HCT116 (cell line): ENCODE measurements around the gene DNAH10. TPM values are rescaled to one million over a fixed set of nuclear protein-coding genes. Genes with fewer than 3 reads are reported as not detected.

Experiments used
- ATAC-seq: fragments of 200-7000 bp; cut with Tn5 transposase; 2 replicates; pipeline ENCODE4 v1.9.1; 2020; ENCODE audit warnings: mild to moderate bottlenecking, moderate library complexity
- BruUV-seq: library from RNA; stranded (reverse); fragments of 400-500 nt; replicated peaks from 2 replicates; lab custom pipeline; 2021; lab: Mats Ljungman, UMichigan
- CTCF ChIA-PET: fragments of 300-600 bp; sonication (Branson Sonifier 250); formaldehyde crosslinking; loops from one replicate; lab custom pipeline; 2021; ENCODE audit warnings: antibody characterized with exemption; lab: Charles Lee
- POLR2A ChIA-PET: fragments of 300-600, 350-600 bp; sonication (Branson Sonifier 250); formaldehyde crosslinking; loops from one replicate; lab custom pipeline; 2021; ENCODE audit warnings: antibody characterized with exemption; lab: Charles Lee
- RAD21 ChIA-PET, 2 experiments: fragments of 300-600 bp; sonication (Branson Sonifier 250); formaldehyde crosslinking; loops; one replicate each; lab custom pipeline; 2023; ENCODE audit warnings: low total read pairs in 2 of 2; ENCODE audit not compliant: uncharacterized antibody in 2 of 2, unreplicated experiment in 2 of 2, low non-redundant PET in 1 of 2; lab: Charles Lee
- DNase-seq: peaks from one replicate; pipeline ENCODE4 v3.0.0-alpha.2; 2010; ENCODE audit warnings: low read depth, low spot score
- H2AFZ ChIP-seq: fragments of 200-600 bp; shearing (Covaris generic), sonication (generic); 2 replicates; pipeline ENCODE4 v1.6.1; 2017; ENCODE audit warnings: low read depth, mixed run types, mixed read lengths, antibody characterized with exemption, low read length; ENCODE audit not compliant: poor library complexity, severe bottlenecking
- H3K27ac ChIP-seq: 2 replicates; pipeline ENCODE4 v1.5.1; 2012; ENCODE audit warnings: low read depth, low read length
- H3K27me3 ChIP-seq: fragments of 200-600 bp; sonication (generic); 2 replicates; pipeline ENCODE4 v1.6.1; 2016; ENCODE audit warnings: mixed run types, low read length, mixed read lengths; ENCODE audit not compliant: insufficient read depth
- H3K36me3 ChIP-seq, 2 experiments: fragments of 200-500 bp in 1 of 2; fragments of 200-600 bp in 1 of 2; sonication (Bioruptor generic) in 1 of 2; sonication (generic) in 1 of 2; 2 replicates each; pipeline versions ENCODE4 v1.5.1 to v1.6.1; 2014 to 2016; ENCODE audit warnings: low read length in 2 of 2, inconsistent platforms in 1 of 2, mixed read lengths in 1 of 2, mixed run types in 1 of 2; ENCODE audit not compliant: insufficient read depth in 2 of 2, control insufficient read depth in 1 of 2
- H3K4me1 ChIP-seq, 2 experiments: fragments of 200-600 bp in 1 of 2; sonication (generic) in 1 of 2; 2 replicates each; pipeline versions ENCODE4 v1.5.1 to v1.6.1; 2012 to 2017; ENCODE audit warnings: low read length in 2 of 2, inconsistent platforms in 1 of 2, mild to moderate bottlenecking in 1 of 2, mixed read lengths in 1 of 2, mixed run types in 1 of 2, moderate library complexity in 1 of 2; ENCODE audit not compliant: insufficient read depth in 2 of 2, control insufficient read depth in 1 of 2
- H3K4me2 ChIP-seq: fragments of 200-600 bp; sonication (generic); 2 replicates; pipeline ENCODE4 v1.6.1; 2017; ENCODE audit warnings: mixed run types, low read length, mixed read lengths
- H3K4me3 ChIP-seq, 2 experiments: fragments of 200-600 bp in 1 of 2; sonication (generic) in 1 of 2; replicated peaks in 1 of 2; 2 replicates each; pipeline ENCODE4 v1.5.1; 2011 to 2016; ENCODE audit warnings: low read length in 2 of 2, control low read depth in 1 of 2, low read depth in 1 of 2, mild to moderate bottlenecking in 1 of 2, mixed read lengths in 1 of 2, mixed run types in 1 of 2
- H3K79me2 ChIP-seq: fragments of 200-600 bp; sonication (generic); 2 replicates; pipeline ENCODE4 v1.6.1; 2017; ENCODE audit warnings: mild to moderate bottlenecking, mixed run types, low read length, moderate library complexity, mixed read lengths; ENCODE audit not compliant: insufficient read depth
- H3K9ac ChIP-seq: fragments of 200-600 bp; sonication (generic); 2 replicates; pipeline ENCODE4 v1.6.1; 2016; ENCODE audit warnings: low read length, mixed read lengths
- H3K9me2 ChIP-seq: fragments of 200-600 bp; sonication (generic), shearing (Covaris generic); 2 replicates; pipeline ENCODE4 v1.6.1; 2017; ENCODE audit warnings: mixed run types, mild to moderate bottlenecking, moderate library complexity; ENCODE audit not compliant: insufficient read depth
- H3K9me3 ChIP-seq, 2 experiments: fragments of 200-500 bp in 1 of 2; fragments of 200-600 bp in 1 of 2; sonication (Bioruptor generic) in 1 of 2; sonication (generic) in 1 of 2; 2 replicates each; pipeline ENCODE4 v1.6.1; 2014 to 2017; ENCODE audit warnings: low read length in 2 of 2, mixed read lengths in 2 of 2, inconsistent platforms in 1 of 2, low read depth in 1 of 2, mild to moderate bottlenecking in 1 of 2, mixed run types in 1 of 2, moderate library complexity in 1 of 2; ENCODE audit not compliant: control insufficient read depth in 1 of 2, insufficient read depth in 1 of 2
- H4K20me1 ChIP-seq: fragments of 200-600 bp; sonication (generic), shearing (Covaris generic); 2 replicates; pipeline ENCODE4 v1.6.1; 2017; ENCODE audit warnings: mixed run types, mild to moderate bottlenecking, moderate library complexity; ENCODE audit not compliant: insufficient read depth
- CBX3 ChIP-seq: IDR thresholded peaks from 2 replicates; pipeline ENCODE4 v1.6.1; 2012; ENCODE audit warnings: low read depth
- CEBPB ChIP-seq: IDR thresholded peaks from 2 replicates; pipeline ENCODE4 v1.6.1; 2012; ENCODE audit warnings: low read depth
- FOSL1 ChIP-seq: IDR thresholded peaks from 2 replicates; pipeline ENCODE4 v1.6.1; 2012; ENCODE audit warnings: low read depth
- POLR2A ChIP-seq: IDR thresholded peaks from 2 replicates; pipeline ENCODE4 v1.7.0; 2011; ENCODE audit warnings: borderline replicate concordance; ENCODE audit not compliant: insufficient read depth, insufficient read length; ENCODE audit errors: extremely low read depth
- POLR2AphosphoS5 ChIP-seq: IDR thresholded peaks from 2 replicates; pipeline ENCODE4 v1.6.1; 2011; ENCODE audit warnings: mild to moderate bottlenecking, low read depth, low read length, moderate library complexity
- SIN3A ChIP-seq: IDR thresholded peaks from 2 replicates; pipeline ENCODE4 v1.6.1; 2012; ENCODE audit warnings: low read depth
- TCF7L2 ChIP-seq: IDR thresholded peaks from 2 replicates; pipeline ENCODE4 v1.7.0; 2011; ENCODE audit warnings: borderline replicate concordance, inconsistent platforms; ENCODE audit not compliant: insufficient read depth, insufficient read length; ENCODE audit errors: extremely low read depth
- intact Hi-C: fragments of 100-400 bp; cut with micrococcal nuclease; formaldehyde crosslinking; loops from 2 replicates; pipeline ENCODE4 v1.10.0; 2022
- total RNA-seq: library from RNA; stranded (reverse); gene quantifications from one replicate; pipeline ENCODE4 v1.2.1, GENCODE V29; 2021; ENCODE audit not compliant: unreplicated experiment
- TF ChIP-seq, protein P1 (sequence below): IDR thresholded peaks from 2 replicates; pipeline ENCODE4 v1.6.1; 2012; ENCODE audit warnings: low read depth
- TF ChIP-seq, protein P2 (sequence below): IDR thresholded peaks from 2 replicates; pipeline ENCODE4 v1.6.1; 2012
- TF ChIP-seq, protein P3 (sequence below): IDR thresholded peaks from 2 replicates; pipeline ENCODE4 v1.6.1; 2011; ENCODE audit warnings: mild to moderate bottlenecking, low read length, moderate library complexity; ENCODE audit not compliant: insufficient replicate concordance; ENCODE audit errors: extremely low read depth
- TF ChIP-seq, protein P4 (sequence below): IDR thresholded peaks from 2 replicates; pipeline ENCODE4 v1.6.1; 2012

The DNAH10 gene
- total RNA-seq, 1 experiment from 2014 or later: 1.3 TPM

DNA sequence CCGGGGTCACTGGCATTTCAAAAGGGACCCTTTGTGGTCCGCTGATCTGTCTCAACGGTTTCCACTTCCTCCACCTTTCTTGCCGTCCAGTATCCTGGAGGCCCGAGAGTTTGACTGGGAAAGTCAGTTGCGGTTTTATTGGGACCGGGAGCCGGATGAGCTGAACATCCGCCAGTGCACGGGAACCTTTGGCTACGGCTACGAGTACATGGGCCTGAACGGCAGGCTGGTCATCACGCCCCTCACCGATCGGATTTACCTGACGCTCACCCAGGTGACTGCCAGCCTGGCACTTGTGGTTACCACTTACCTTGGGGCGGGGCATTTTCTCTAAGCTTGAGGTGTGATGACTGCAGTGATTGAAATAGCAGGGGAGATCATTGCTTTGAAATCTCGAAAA, 83.8 kb downstream of the DNAH10 start (continued):
- TF ChIP-seq, protein P1, sequence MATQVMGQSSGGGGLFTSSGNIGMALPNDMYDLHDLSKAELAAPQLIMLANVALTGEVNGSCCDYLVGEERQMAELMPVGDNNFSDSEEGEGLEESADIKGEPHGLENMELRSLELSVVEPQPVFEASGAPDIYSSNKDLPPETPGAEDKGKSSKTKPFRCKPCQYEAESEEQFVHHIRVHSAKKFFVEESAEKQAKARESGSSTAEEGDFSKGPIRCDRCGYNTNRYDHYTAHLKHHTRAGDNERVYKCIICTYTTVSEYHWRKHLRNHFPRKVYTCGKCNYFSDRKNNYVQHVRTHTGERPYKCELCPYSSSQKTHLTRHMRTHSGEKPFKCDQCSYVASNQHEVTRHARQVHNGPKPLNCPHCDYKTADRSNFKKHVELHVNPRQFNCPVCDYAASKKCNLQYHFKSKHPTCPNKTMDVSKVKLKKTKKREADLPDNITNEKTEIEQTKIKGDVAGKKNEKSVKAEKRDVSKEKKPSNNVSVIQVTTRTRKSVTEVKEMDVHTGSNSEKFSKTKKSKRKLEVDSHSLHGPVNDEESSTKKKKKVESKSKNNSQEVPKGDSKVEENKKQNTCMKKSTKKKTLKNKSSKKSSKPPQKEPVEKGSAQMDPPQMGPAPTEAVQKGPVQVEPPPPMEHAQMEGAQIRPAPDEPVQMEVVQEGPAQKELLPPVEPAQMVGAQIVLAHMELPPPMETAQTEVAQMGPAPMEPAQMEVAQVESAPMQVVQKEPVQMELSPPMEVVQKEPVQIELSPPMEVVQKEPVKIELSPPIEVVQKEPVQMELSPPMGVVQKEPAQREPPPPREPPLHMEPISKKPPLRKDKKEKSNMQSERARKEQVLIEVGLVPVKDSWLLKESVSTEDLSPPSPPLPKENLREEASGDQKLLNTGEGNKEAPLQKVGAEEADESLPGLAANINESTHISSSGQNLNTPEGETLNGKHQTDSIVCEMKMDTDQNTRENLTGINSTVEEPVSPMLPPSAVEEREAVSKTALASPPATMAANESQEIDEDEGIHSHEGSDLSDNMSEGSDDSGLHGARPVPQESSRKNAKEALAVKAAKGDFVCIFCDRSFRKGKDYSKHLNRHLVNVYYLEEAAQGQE: no peak
- TF ChIP-seq, protein P2, sequence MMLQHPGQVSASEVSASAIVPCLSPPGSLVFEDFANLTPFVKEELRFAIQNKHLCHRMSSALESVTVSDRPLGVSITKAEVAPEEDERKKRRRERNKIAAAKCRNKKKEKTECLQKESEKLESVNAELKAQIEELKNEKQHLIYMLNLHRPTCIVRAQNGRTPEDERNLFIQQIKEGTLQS: no peak
- TF ChIP-seq CBX3: no peak
- no peak for TF ChIP-seq TCF7L2

DNA sequence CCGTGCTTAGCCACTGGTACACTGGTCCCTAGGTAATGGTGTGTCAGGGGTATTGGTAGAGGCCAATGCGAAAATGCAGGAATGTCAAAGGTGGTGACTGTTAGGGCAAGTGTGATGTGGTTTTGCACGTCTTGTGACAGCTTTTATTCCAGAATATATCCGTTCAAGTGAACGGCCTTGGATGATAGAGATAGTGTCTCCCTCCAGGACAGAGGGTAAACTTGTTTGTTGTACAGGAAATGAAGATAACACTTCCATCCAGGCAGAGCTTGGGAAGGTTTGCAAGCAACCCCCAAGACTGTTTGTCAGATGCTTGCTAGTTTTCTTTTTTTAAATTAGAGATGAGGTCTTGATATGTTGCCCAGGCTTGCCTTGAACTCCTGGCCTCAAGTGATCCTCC, 84.2 kb downstream of the DNAH10 start:
- ChIA-PET POLR2A (no interaction called here), CTCF (no interaction called here), RAD21 (no interaction called here)
- Histone ChIP-seq H3K27me3 (no peaks in the 10 kb centered on the region), H3K9me3 (no peaks in the 10 kb centered on the region), H4K20me1 (no peaks in the 10 kb centered on the region), H3K36me3 (no peaks in the 10 kb centered on the region), H3K27ac (no peak overlapping the region), H3K9ac (no peak overlapping the region), H3K4me1 (peaks cover 4 to 5% of the 10 kb centered on the region in 2 experiments; a peak in 2 of 4 replicates), H2AFZ (no peak overlapping the region), H3K79me2 (no peaks in the 10 kb centered on the region), H3K4me2 (no peak overlapping the region), H3K4me3 (no peak overlapping the region), H3K9me2 (no peaks in the 10 kb centered on the region)
- DNase-seq: no peak
- intact Hi-C loops: no loop called here
- no TSS peak for BruUV-seq
- no peak for ATAC-seq
- TF ChIP-seq, protein P3, sequence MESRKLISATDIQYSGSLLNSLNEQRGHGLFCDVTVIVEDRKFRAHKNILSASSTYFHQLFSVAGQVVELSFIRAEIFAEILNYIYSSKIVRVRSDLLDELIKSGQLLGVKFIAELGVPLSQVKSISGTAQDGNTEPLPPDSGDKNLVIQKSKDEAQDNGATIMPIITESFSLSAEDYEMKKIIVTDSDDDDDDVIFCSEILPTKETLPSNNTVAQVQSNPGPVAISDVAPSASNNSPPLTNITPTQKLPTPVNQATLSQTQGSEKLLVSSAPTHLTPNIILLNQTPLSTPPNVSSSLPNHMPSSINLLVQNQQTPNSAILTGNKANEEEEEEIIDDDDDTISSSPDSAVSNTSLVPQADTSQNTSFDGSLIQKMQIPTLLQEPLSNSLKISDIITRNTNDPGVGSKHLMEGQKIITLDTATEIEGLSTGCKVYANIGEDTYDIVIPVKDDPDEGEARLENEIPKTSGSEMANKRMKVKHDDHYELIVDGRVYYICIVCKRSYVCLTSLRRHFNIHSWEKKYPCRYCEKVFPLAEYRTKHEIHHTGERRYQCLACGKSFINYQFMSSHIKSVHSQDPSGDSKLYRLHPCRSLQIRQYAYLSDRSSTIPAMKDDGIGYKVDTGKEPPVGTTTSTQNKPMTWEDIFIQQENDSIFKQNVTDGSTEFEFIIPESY: no peak
- TF ChIP-seq FOSL1 (no peak), POLR2A (no peak), CEBPB (no peak), SIN3A (no peak), POLR2AphosphoS5 (no peak), CBX3 (no peak)
- TF ChIP-seq, protein P4, sequence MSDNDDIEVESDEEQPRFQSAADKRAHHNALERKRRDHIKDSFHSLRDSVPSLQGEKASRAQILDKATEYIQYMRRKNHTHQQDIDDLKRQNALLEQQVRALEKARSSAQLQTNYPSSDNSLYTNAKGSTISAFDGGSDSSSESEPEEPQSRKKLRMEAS: no peak
